ENCODE measurements around the gene TMEM17.

TMEM17 gene

GRCh38 chr2:62452701-62453454 is 53.1 kb downstream of the TMEM17 start:
- no peak for DNase-seq

GRCh38 chr2:62450716-62451191 is 55.2 kb downstream of the TMEM17 start:
- no peak for DNase-seq
